ENCODE results near the gene USE1.

GRCh38 chr19:17264641-17264979, 49.5 kb downstream of the USE1 start, which contains the start of gene USHBP1:
- TF ChIP-seq EZH2 (IDR thresholded peaks at IDR 0.05; ENCODE audit: low read length, unreplicated experiment) (no peak), CTCF (conservative IDR thresholded peaks at IDR 0.05; ENCODE audit: low read depth, low read length) (no peak), EZH2phosphoT487 (IDR thresholded peaks at IDR 0.05; ENCODE audit: borderline replicate concordance, low read length) (no peak)

Measured in PC-3 (cell line).